Peyer's patch (tissue), 4 donors: ENCODE results near the gene MOB4.

ENCODE experiments used
- CTCF ChIP-seq, 6 experiments: fragments of 450-650 bp in 4 of 6; fragments of 200-600 bp in 2 of 6; sonication (generic) in 1 of 6; IDR thresholded peaks; one replicate each; pipeline ENCODE4 v1.5.1; 2017 to 2019; ENCODE audit warnings: antibody characterized with exemption in 6 of 6, mild to moderate bottlenecking in 3 of 6, moderate library complexity in 1 of 6
- POLR2A ChIP-seq, 2 donors: fragments of 450-650 bp; IDR thresholded peaks; one replicate each; pipeline ENCODE4 v1.5.1; 2017; ENCODE audit warnings: antibody characterized with exemption in 2 of 2, mild to moderate bottlenecking in 2 of 2, moderate library complexity in 2 of 2

- TF ChIP-seq CTCF (IDR thresholded peaks at IDR 0.05) (no peak), POLR2A (IDR thresholded peaks at IDR 0.05) (no peak)
Observed at GRCh38 chr2:197571627-197572271, 55.9 kb downstream of the MOB4 start.
